HEK293 (cell line): Measurements from ENCODE around the gene UGT1A7.

Experiments
- CTCF ChIA-PET: fragments of 350-600 bp; formaldehyde crosslinking; extraction: SDS; loops from one replicate; lab custom pipeline; 2021; ENCODE audit warnings: antibody characterized with exemption; lab: Yijun Ruan, JAX
- POLR2A ChIA-PET: fragments of 300-600 bp; formaldehyde crosslinking; extraction: SDS; loops from one replicate; lab custom pipeline; 2020; ENCODE audit warnings: antibody characterized with exemption, inconsistent platforms; lab: Yijun Ruan, JAX
- H3K27ac ChIP-seq: fragments of 200-500 bp; sonication (Bioruptor generic); 2 replicates; pipeline ENCODE4 v1.5.1; 2014; ENCODE audit warnings: low read depth, low read length, control low read depth, inconsistent platforms; ENCODE audit errors: extremely low read depth
- H3K36me3 ChIP-seq, 2 experiments: fragments of 200-500 bp in 1 of 2; sonication (Bioruptor generic) in 1 of 2; 1 replicate in 1 of 2; 2 replicates in 1 of 2; pipeline ENCODE4 v1.5.1; 2014 to 2017; ENCODE audit warnings: inconsistent platforms in 2 of 2, low read length in 2 of 2; ENCODE audit not compliant: control insufficient read depth in 2 of 2, insufficient read depth in 1 of 2
- H3K4me1 ChIP-seq: fragments of 200-500 bp; sonication (Bioruptor generic); 2 replicates; pipeline ENCODE4 v1.5.1; 2014; ENCODE audit warnings: mild to moderate bottlenecking, low read length, inconsistent platforms; ENCODE audit not compliant: control insufficient read depth, insufficient read depth
- H3K4me3 ChIP-seq: 2 replicates; pipeline ENCODE4 v1.5.1; 2011; ENCODE audit warnings: low read depth, mild to moderate bottlenecking, control low read depth, low read length, moderate library complexity
- H3K9me3 ChIP-seq: fragments of 200-500 bp; sonication (Bioruptor generic); 2 replicates; pipeline ENCODE4 v1.5.1; 2014; ENCODE audit warnings: low read depth, low read length, inconsistent platforms; ENCODE audit not compliant: control insufficient read depth, insufficient read depth
- AEBP2 ChIP-seq: fragments of 450-650 bp; formaldehyde crosslinking; IDR thresholded peaks from 2 replicates; pipeline ENCODE4 v1.5.1; 2016; ENCODE audit warnings: missing biosample characterization, missing genetic modification characterization, borderline replicate concordance
- ATF2 ChIP-seq: fragments of 450-650 bp; formaldehyde crosslinking; IDR thresholded peaks from 2 replicates; pipeline ENCODE4 v1.5.1; 2016; ENCODE audit warnings: missing biosample characterization, missing genetic modification characterization, low read depth
- HOXA7 ChIP-seq: sonication (generic); formaldehyde crosslinking; IDR thresholded peaks from 2 replicates; pipeline ENCODE4 v1.8.1; 2022; ENCODE audit warnings: missing genetic modification reagents, borderline replicate concordance
- IKZF3 ChIP-seq: fragments of 450-650 bp; IDR thresholded peaks from 2 replicates; pipeline ENCODE4 v1.5.0; 2018; ENCODE audit warnings: missing biosample characterization, mild to moderate bottlenecking, missing genetic modification characterization, moderate library complexity
- MEIS1 ChIP-seq: sonication (generic); formaldehyde crosslinking; IDR thresholded peaks from 2 replicates; pipeline ENCODE4 v1.8.1; 2022; ENCODE audit warnings: missing genetic modification reagents, mild to moderate bottlenecking, borderline replicate concordance
- PRDM4 ChIP-seq: fragments of 450-650 bp; formaldehyde crosslinking; IDR thresholded peaks from 2 replicates; pipeline ENCODE4 v1.5.1; 2017; ENCODE audit warnings: missing biosample characterization, missing genetic modification characterization
- SP7 ChIP-seq: fragments of 450-650 bp; formaldehyde crosslinking; IDR thresholded peaks from 2 replicates; pipeline ENCODE4 v1.5.1; 2016; ENCODE audit warnings: missing biosample characterization, missing genetic modification characterization
- WT1 ChIP-seq: fragments of 450-650 bp; formaldehyde crosslinking; IDR thresholded peaks from 2 replicates; pipeline ENCODE4 v1.5.1; 2016; ENCODE audit warnings: missing biosample characterization, missing genetic modification characterization
- ZBTB17 ChIP-seq: fragments of 450-650 bp; formaldehyde crosslinking; IDR thresholded peaks from 2 replicates; pipeline ENCODE4 v1.5.1; 2016; ENCODE audit warnings: missing biosample characterization, missing genetic modification characterization
- ZBTB21 ChIP-seq: fragments of 450-650 bp; formaldehyde crosslinking; IDR thresholded peaks from 2 replicates; pipeline ENCODE4 v1.5.1; 2017; ENCODE audit warnings: missing biosample characterization, missing genetic modification characterization
- ZBTB48 ChIP-seq: fragments of 450-650 bp; formaldehyde crosslinking; IDR thresholded peaks from 2 replicates; pipeline ENCODE4 v1.5.1; 2016; ENCODE audit warnings: missing biosample characterization, missing genetic modification characterization
- ZEB2 ChIP-seq: fragments of 450-650 bp; formaldehyde crosslinking; IDR thresholded peaks from 2 replicates; pipeline ENCODE4 v1.5.1; 2016; ENCODE audit warnings: missing biosample characterization, missing genetic modification characterization
- ZNF221 ChIP-seq: fragments of 450-650 bp; formaldehyde crosslinking; IDR thresholded peaks from 2 replicates; pipeline ENCODE4 v1.5.1; 2017; ENCODE audit warnings: missing biosample characterization, missing genetic modification characterization, borderline replicate concordance
- ZNF350 ChIP-seq: fragments of 450-650 bp; formaldehyde crosslinking; IDR thresholded peaks from 2 replicates; pipeline ENCODE4 v1.5.0; 2017; ENCODE audit warnings: missing biosample characterization, mild to moderate bottlenecking, missing genetic modification characterization
- ZNF37A ChIP-seq: fragments of 450-650 bp; IDR thresholded peaks from 2 replicates; pipeline ENCODE4 v1.5.1; 2018; ENCODE audit warnings: missing biosample characterization, missing genetic modification characterization
- ZNF404 ChIP-seq: fragments of 450-650 bp; formaldehyde crosslinking; IDR thresholded peaks from 2 replicates; pipeline ENCODE4 v1.5.1; 2017; ENCODE audit warnings: missing biosample characterization, missing genetic modification characterization
- ZNF423 ChIP-seq: fragments of 450-650 bp; formaldehyde crosslinking; IDR thresholded peaks from 2 replicates; pipeline ENCODE4 v1.5.1; 2016; ENCODE audit warnings: missing biosample characterization, missing genetic modification characterization
- ZNF48 ChIP-seq: fragments of 450-650 bp; formaldehyde crosslinking; IDR thresholded peaks from 2 replicates; pipeline ENCODE4 v1.5.1; 2016; ENCODE audit warnings: missing biosample characterization, missing genetic modification characterization
- ZNF785 ChIP-seq: fragments of 450-650 bp; formaldehyde crosslinking; IDR thresholded peaks from 2 replicates; pipeline ENCODE4 v1.5.1; 2016; ENCODE audit warnings: missing biosample characterization, missing genetic modification characterization
- TF ChIP-seq, protein P1 (sequence below): fragments of 450-650 bp; formaldehyde crosslinking; IDR thresholded peaks from 2 replicates; pipeline ENCODE4 v1.5.1; 2017; ENCODE audit warnings: missing biosample characterization, missing genetic modification characterization

UGT1A7 gene

GRCh38 chr2:233756429-233757081, 74.9 kb downstream of the UGT1A7 start:
- no peaks in the 10 kb centered on the region for H3K36me3 ChIP-seq
- POLR2A ChIA-PET: no interaction called here
- no peak overlapping the region for H3K27ac ChIP-seq
- CTCF ChIA-PET: no interaction called here
- H3K9me3 ChIP-seq: no peaks in the 10 kb centered on the region
- TF ChIP-seq ZNF404 (no peak), ZNF37A (no peak), ZBTB21 (tag by site-specific recombination) (no peak), ZNF350 (tag by site-specific recombination) (no peak), HOXA7 (no peak), ZNF423 (tag by site-specific recombination) (no peak), ZNF48 (tag by site-specific recombination) (no peak), IKZF3 (tag by site-specific recombination) (no peak), SP7 (tag by site-specific recombination) (no peak), ZNF785 (tag by site-specific recombination) (no peak), ZBTB48 (tag by site-specific recombination) (no peak), PRDM4 (no peak), ATF2 (no peak)
- TF ChIP-seq, protein P1, sequence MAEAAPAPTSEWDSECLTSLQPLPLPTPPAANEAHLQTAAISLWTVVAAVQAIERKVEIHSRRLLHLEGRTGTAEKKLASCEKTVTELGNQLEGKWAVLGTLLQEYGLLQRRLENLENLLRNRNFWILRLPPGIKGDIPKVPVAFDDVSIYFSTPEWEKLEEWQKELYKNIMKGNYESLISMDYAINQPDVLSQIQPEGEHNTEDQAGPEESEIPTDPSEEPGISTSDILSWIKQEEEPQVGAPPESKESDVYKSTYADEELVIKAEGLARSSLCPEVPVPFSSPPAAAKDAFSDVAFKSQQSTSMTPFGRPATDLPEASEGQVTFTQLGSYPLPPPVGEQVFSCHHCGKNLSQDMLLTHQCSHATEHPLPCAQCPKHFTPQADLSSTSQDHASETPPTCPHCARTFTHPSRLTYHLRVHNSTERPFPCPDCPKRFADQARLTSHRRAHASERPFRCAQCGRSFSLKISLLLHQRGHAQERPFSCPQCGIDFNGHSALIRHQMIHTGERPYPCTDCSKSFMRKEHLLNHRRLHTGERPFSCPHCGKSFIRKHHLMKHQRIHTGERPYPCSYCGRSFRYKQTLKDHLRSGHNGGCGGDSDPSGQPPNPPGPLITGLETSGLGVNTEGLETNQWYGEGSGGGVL (tag by site-specific recombination): no peak
- TF ChIP-seq, all 188 proteins: peak for 0
- Histone ChIP-seq H3K4me1 (no peaks in the 10 kb centered on the region), H3K4me3 (no peak overlapping the region)

DNA sequence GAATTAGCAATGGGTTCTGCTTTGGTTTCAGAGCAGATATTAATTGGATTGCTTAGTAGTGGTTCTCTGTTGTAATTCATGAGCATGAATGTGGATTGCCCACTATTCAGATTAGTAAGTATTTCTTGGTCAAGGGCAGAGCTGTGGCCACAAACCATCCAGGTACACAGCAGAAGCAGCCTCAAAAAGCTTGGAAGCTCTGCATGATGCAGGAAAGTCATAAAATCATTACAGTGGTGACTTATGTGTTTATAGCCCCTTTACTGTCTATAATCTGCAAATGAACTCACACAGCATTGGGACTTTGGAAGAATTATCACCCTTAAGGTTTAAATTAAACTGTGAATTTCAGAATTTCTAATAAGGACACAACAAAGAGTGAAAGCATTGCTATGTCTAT, 76.4 kb downstream of the UGT1A7 start:
- no peak overlapping the region for H3K27ac ChIP-seq
- ChIA-PET POLR2A (no interaction called here), CTCF (no interaction called here)
- H3K4me3 ChIP-seq: no peak overlapping the region
- no peaks in the 10 kb centered on the region for H3K36me3 ChIP-seq
- H3K9me3 ChIP-seq: no peaks in the 10 kb centered on the region
- no peak for TF ChIP-seq MEIS1
- TF ChIP-seq ZEB2: no peak
- no peak for TF ChIP-seq WT1 (tag by site-specific recombination)
- TF ChIP-seq AEBP2 (tag by site-specific recombination): no peak
- no peak for TF ChIP-seq ZNF221 (tag by site-specific recombination)
- TF ChIP-seq ZBTB17 (tag by site-specific recombination): no peak
- no peaks in the 10 kb centered on the region for H3K4me1 ChIP-seq
